NCI-H345 (cell line): Measurements from ENCODE around the gene ACVR1B.

Source experiments
- DNase-seq: peaks from one replicate; lab custom pipeline; 2025; lab: John Stamatoyannopoulos, UW

Gene ACVR1B

GRCh38 chr12:51917041-51917590, 34.4 kb upstream of the ACVR1B start:
- DNase-seq: no peak

GRCh38 chr12:51917746-51918453, 33.6 kb upstream of the ACVR1B start:
- DNase-seq: no peak

DNA sequence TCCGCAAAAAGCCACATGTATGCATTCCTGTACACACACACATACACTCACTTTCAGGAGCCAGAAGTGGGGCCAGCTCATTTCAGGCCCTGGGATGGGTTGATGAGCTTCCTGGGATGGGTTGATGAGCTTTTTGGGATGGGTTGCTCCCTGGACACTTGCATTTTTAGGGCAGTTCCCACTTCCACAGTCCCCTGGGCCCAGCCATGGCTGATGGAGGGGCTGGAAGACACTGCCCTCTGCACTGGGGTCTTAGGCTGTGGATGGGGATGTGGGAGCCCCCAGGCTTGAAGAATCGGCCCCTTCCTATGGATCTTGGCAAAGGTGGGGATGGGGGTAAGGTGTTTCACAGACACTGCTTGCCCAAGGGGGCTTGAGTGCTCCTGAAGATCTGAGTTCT, 31.5 kb upstream of the ACVR1B start:
- no peak for DNase-seq

GRCh38 chr12:51921017-51921725, 30.3 kb upstream of the ACVR1B start:
- DNase-seq: no peak

GRCh38 chr12:51922146-51922545, 29.4 kb upstream of the ACVR1B start:
- DNase-seq: no peak

- DNase-seq: no peak
These were observed 28.6 kb upstream of the ACVR1B start for GRCh38 chr12:51922762-51923505.

DNA sequence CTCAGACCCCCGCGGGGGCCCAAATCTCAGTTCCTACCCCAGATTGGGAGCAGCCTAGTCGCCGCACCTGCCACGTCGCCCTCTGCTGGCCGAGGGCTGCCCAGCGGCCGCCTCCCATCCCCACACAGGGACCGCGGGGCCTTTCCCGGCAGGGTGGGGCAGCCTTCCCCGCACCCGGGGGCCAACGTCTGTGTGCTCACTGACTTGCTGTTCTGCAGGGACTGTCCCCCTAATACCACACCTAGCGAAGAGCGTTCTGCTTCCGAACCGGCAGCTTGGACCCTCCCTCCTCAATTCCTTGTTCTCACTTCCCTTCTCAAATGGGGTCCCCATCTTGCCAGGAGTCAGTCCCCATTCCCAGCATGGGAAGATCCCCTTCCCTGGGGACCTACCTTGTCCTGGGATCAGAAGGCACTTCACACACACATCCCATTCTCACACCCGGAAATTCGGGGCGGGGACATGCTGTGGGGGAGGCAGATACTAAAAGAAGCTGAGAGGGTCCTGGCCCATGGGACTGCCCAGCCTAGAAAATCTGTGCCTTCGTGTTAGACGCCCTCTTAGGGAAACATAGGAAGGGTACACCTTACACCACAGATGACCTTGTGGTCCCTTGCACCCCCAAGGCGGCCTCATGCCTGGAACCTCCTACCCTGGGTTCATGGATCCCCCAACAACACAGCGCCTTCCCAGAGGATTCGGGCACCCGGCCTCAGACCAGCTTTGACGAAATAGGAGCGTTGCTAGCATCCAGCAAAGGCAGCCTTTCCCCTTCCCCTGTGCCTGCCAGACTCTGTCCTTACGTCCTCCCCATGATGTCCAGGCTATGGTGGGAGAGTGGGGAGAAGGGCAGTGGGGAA, 27.8 kb upstream of the ACVR1B start:
- DNase-seq: no peak

DNA sequence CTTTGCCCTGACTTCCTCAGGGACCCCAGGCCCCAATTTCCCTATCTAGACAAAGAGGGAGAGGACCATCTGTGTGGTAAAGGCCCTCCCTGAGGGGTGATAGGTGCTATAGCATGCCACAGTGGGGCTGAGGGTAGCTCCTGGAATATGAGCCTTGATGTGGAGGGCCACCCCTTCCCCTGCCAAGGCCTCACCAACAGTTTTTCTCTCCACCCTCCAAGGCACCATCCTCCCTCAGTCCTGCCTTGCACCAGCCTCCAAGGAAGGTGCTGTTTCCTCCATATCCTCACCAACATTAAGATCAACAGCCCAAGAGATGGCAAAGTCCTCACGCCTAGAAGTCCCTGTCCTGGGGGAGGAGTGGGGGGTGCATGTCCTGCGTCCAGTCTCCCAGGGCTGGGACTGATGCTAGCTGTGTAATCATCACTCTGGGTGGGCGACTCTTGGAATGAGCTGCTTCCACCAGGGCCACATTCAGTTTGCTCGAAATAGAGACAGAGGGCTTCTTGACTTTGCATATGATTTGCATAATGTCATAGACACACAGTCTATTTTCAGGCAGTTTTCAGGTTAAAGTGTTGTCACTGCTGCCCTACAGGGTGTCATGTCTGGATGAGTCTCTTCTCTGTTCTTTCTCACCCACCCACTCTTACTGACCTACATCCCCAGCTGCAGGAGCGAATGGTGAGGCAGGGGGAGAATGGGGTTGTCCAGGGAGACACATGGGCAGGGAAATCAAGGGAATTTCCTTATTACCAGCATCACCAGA, 26.8 kb upstream of the ACVR1B start:
- DNase-seq: no peak

- no peak for DNase-seq
These were observed 26.0 kb upstream of the ACVR1B start for GRCh38 chr12:51925346-51926063.

GRCh38 chr12:51926064-51926632, 25.4 kb upstream of the ACVR1B start:
- DNase-seq: no peak

DNA sequence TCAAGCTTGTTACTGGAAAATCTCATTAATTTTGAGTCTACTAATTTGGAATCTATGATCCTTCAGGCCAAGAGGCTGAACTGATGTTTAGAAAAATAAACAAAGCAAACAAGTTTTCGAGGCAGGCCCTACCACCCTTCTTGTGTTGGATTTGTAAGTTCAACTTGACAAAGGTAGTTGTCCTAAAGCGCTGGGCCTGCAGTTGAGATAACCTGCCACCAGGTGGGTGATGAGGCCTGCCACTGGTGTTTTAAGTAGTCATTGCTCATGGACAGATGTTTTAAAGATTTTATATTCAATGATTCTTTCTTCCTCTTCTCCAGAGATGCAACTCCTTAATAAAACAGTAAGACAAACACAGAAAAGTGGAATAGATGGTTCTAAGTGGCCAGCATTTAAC, 24.8 kb upstream of the ACVR1B start:
- DNase-seq: peak; percentile 17

DNA sequence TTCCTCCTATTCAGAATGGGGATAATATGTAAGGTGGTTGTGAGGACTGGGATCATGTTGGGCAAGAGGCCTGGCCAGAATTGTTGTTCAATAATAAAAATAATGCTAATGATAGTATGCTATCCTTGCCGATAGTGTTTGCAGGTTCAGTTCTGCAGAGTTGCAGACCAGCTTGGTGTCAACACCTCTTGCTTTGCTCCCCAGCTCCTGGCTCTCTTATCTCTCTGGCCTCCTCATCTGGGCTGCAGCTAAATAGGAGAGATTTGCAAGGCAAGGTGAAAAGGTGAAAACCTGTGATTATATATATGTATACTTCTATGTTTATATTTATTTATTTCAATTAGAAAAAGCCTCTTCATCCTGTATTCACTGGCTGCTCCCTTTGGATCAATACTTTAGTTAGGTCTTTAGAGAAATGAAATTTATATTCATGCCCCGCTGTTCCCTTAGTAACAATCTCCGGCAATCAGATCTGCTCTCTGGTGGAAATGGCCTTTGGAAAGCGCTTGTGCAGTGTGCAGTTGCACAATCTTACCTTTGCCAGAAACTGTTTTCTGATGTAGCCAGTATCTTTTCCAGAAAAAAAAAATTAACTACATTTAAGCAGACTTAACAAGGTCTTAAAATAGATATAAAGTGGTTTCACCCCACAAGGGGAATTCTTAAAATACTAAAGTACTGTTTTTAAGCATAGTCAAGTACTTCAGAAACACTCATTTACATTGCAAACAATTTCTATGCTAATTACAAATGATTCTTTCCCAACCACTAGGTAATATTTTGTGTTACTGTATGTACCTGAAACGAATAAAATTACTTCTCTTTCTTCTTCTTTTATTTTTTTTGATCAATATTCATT, 19.1 kb upstream of the ACVR1B start:
- DNase-seq: no peak

DNA sequence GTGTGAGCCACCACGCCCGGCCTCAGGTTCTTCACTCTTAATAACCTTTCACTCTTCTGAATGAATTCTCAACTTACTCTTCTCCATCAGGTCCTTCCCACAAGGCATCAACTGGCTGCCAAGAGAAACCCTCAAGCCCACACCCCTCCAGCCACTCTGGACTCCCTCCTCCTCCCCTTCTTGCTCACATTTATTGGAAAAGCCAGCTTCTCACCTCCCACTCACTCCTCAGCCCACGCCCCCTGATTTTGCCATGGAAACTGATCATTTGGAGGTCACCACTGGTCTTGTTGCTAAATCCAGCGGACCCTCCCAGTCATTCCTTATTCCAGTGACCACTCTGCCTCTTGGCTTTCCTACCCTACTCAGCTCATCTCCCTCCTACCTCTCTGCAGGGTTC, 17.4 kb upstream of the ACVR1B start:
- DNase-seq: no peak

DNA sequence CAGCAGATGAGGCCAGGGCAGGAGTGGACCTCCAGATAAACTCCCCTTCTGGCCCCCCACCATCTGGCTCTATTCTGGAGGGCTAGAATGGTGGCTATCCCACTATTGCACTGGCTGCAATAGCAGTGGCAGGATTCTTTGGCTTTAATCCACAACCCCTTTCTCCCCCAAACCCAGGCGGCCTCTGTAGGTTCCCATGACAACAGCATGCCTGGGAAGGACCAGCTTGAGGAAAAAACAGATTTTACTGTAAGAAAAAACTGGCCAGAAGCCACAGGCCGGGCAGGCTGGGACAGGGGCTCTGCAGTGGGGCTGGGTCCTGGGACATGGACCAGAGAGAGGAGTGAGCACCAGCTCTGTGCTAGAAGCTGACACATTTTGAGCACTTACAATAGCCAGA, 13.6 kb upstream of the ACVR1B start:
- no peak for DNase-seq

GRCh38 chr12:51938726-51939125, 12.8 kb upstream of the ACVR1B start:
- no peak for DNase-seq

DNA sequence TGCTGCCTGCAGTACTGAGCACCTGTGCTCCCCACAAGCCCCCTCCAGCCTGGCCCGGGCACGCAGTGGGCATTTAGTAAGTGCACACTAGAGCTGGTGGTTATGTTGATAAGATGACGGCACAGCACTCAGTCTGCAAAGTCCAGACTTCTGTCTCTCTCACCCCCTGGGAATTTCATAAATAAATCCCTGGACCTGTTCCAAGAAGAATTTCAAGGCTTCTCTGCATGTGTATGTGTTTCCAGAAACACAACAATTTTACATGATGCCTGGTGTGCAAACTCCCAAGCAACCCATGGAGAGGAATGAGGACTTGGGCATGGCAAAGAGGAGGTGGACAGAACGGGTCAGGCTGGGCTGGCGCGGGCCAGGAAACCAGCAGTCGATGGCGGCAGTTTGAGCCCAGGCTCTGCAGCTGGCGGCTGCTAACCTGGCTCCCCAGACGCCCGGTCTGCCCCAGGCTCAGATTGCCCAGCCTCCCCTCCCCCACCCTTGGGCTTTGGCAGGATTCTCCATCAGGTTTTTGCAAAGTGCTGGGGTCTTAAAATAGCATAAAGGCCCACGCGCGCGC, 10.4 kb upstream of the ACVR1B start:
- peak; percentile 79 for DNase-seq

DNA sequence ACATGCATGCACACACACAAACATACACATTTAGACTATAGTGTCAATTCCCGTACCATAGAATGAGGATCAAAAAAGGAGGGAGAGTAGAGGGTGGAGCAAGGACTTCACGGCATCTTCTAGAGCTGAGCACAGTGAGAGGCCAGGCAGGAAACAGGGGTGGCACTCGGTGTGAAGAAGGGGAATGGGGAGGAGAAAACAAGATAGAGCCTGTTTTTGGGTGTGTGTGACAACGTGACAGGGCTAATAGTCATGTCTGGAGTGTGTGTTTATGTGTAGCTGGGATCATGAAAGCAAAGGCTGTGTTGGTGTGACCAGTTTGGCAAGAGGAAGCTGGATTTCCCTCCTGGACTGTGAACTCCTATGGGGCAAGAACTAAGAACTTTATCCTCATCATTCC, 9.9 kb upstream of the ACVR1B start:
- no peak for DNase-seq

DNA sequence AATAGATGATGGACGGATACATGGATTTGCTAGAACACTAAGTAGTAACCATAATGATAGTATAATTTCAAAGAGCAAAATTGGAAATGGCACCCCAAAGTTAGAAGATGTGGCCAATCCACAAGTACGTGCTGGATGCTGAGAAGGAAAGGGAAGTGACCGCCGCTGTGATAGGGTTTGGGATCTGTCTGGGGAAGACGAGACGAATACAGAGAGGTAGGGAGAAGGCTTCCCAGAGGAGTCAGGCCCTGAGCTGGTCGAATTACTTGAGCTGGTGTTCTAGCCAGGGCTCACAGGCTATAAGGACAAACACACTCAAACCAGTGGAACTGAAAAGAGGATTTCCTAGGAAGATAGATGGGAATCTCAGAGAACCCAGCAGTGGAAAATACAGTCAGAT, 9.4 kb upstream of the ACVR1B start:
- no peak for DNase-seq
